HG03025 (cell line): Measurements from ENCODE around the gene SMIM24.
"Not testable (repeated sequence)": the region's sequence is repeated elsewhere in the genome, so short reads cannot be mapped to it uniquely, and the experiment has no call there.

Experiments
- ATAC-seq: cut with Tn5 transposase; IDR thresholded peaks from one replicate; pipeline ENCODE4 v1.9.1; 2021; ENCODE audit warnings: mild to moderate bottlenecking, moderate library complexity; ENCODE audit not compliant: unreplicated experiment, low FRiP score

The SMIM24 gene

DNA sequence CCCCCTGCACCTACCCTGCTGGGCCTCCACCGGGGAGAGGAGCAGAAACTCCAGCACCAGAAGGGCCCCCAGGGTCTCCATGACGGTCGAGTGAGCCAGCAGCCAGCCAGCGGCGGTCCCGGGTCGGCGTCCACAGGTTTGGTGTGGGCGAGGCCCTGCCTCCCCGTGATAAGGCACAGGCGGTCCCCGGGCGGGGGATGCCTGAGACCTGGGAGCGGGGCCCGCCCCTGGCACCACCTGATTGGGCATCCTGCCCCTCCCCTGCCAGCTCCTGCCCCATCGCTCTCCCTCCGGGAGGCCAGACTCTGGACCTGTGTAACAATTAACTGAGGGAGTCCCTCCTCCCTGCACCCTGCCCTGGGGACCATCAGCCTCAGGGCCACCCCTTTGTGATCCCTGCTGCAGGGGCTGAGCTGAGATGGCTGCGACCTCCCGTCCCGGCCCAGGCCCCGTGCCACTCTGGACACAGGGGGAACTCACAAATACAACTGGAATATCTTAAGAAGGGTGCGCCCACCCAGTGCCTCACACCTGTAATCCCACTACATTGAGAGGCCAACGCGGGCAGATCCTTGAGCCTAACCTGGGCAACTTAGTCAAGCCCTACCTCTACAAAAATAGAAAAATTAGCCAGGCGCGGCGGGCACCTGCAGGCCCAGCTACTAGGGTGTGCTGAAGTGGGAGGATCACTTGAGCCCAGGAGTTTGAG lies at the start of gene SMIM24:
Gene SMIM24, minus strand, starts transcription at position 143 of the 709 bp plus-strand sequence. Its CDS starts 62 bp downstream, at position 81.
- ATAC-seq = no peak

DNA sequence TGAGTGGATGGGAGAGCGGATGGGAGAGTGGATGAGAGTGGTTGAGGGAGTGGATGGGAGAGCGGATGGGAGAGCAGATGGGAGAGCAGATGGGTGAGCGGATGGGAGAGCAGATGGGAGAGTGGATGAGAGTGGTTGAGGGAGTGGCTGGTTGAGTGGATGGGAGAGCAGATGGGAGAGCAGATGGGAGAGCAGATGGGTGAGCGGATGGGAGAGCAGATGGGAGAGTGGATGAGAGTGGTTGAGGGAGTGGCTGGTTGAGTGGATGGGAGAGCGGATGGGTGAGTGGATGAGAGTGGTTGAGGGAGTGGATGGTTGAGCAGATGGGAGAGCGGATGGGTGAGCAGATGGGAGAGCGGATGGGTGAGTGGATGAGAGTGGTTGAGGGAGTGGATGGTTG lies 49.0 kb upstream of the SMIM24 start:
- ATAC-seq = not testable (repeated sequence)

DNA sequence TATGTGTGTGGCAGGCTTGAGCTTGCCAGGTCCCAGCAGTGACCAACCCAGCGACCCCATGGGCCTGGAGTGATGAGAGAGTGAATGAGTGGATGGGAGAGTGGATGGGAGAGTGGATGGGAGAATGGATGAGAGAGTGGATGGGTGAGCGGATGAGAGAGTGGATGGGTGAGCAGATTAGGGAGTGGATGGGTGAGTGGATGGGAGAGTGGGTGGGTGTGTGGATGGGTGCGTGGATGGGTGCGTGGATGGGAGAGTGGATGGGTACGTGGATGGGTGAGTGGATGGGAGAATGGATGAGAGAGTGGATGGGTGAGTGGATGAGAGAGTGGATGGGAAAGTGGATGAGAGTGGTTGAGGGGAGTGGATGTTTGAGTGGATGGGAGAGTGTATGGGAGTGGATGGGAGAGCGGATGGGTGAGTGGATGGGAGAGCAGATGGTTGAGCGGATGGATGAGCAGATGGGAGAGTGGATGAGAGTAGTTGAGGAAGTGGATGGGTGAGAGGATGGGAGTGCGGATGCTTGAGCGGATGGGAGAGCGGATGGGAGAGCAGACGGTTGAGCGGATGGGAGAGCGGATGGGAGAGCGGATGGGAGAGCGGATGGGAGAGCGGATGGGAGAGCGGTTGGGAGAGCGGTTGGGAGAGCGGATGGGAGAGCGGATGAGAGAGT lies 48.4 kb upstream of the SMIM24 start:
- no peak for ATAC-seq

DNA sequence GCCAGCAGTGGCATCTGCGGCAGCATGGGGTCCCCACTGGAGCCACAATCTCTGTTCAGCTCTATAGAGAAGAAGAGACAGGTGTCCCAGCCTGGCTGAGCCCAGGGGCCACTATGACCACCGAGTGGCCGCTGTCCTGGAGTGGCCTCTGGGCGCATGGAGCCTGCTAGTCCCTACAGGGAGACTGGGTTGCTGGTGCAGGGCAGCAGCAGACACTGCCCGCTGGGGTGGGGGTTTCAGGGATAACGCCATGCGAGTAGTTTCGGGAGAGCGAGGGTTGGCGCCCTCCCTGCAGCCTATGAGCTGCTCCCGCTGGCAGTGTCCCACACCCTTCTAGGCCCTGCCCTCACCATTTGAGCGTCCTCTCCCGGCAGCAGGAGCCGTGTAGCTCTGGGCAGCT lies 47.8 kb upstream of the SMIM24 start:
- no peak for ATAC-seq

DNA sequence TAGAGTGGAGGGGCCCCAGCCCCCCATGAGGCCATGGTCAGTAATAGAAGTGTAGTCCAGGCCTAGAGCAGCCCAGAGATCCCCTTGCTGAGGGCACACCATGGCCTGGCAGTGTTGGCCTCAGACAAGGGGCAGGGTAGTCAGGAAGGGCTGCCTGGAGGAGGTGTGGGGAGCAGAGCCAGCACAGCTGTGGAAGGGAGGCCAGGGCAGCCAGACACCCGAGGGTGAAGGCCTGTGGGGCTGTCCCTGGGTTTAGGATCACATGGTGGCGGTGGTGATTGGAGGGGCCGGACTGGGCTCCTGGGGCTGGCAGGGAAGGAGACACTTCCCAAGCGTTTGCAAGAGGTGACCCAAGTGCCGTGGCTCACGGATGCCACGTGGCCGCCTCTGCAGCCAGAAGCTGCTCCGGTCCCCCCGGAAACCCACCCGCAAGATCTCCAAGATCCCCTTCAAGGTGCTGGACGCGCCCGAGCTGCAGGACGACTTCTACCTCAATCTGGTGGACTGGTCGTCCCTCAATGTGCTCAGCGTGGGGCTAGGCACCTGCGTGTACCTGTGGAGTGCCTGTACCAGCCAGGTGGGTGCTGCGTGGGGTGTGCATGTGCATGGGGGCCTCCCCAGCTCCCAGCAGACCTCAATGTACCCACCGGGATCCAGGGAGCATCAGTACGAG lies 47.0 kb upstream of the SMIM24 start:
- no peak for ATAC-seq

DNA sequence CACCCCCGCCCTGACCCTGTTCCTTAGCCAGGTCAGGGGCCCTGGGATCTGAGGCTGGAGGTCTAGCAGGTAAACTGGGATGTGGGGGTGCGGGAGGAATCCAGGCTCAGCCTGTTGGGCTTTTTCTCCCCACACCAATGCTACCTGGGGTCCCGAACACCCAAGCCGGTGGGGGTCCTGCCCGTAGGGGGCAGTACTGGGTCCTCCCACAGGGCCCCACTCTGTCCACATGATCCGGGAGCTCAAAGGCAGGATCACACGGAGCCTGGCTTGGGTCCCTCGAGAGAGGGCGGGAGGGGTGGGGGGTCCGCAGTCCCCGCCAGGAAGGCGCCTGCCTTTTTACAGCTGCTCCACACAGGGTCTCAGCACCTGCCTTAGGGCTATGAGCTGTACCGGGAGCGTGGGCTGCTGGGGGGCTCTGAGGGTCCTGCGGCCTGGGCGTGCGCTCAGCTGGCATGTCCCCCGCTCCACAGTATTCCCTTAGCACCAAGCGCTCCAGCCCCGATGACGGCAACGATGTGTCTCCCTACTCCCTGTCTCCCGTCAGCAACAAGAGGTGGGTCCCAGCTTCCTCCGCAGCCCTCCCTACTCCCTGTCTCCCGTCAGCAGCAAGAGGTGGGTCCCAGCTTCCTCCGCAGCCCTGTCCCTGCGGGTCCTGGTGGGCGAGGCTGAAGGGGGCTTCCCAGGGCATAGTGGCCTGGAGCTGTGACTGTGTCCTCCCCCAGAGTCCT lies 46.3 kb upstream of the SMIM24 start:
- no peak for ATAC-seq

DNA sequence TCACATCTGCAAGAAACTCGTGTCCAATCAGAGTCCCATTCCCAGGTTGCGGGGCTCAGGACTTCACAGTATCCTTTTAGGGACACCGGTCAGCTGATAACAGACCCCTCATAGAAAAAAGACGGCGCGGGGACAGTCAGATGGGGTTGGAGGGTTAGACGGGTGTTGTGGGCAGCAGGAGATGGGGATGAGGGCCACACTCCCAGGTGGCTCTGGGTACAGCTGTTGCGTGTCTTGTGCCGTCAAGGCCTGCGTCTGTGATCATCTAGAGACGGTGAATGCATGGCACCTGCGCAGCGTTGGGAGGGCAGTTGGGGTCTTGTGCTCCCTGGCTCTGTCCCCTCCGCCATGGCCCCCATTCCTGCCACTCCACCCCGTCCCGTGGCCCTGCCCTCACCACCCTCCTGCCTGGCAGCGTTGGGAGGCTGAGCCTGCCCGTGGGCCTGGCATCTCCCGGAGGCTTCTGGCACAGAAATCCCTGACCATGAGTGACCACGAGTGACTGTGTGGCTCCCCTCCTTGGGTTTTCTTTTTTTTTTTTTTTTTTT lies 44.7 kb upstream of the SMIM24 start:
- no peak for ATAC-seq

DNA sequence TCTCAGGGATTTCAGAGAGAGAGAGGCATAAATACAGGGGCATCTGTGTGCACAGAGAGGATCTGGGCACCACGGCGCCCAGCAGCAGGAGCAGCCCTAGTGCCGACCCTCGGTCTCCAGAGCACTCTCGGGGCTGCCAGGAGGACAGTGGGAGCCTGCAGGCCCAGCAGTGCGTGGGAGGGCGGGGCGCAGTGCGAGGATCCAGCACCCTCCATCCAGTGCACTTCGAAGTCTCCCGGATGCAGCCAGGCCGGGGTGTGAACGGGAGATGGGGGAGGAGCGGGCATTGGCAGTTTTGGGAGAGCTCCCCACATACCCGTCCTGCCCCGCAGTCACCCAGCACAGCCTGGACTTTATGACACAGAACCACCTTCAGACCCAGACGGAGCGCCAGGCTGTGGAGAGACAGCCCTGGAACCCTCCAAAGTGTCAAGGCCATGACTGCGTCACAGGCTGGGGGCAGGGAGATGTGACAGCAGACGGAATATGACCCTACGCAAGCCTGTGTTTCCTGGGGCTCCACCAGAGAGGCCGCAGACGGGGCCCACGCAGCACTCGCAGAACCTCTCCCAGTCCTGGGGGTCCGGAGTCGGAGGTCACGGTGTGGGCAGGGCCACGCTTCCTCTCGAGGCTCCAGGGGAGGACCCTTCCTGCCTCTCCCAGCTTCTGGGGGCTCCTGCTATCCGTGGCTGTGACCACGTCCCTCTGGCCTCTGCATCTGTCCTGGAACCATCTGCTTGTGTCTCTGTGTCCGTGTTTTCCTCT lies 43.9 kb upstream of the SMIM24 start:
- no peak for ATAC-seq

DNA sequence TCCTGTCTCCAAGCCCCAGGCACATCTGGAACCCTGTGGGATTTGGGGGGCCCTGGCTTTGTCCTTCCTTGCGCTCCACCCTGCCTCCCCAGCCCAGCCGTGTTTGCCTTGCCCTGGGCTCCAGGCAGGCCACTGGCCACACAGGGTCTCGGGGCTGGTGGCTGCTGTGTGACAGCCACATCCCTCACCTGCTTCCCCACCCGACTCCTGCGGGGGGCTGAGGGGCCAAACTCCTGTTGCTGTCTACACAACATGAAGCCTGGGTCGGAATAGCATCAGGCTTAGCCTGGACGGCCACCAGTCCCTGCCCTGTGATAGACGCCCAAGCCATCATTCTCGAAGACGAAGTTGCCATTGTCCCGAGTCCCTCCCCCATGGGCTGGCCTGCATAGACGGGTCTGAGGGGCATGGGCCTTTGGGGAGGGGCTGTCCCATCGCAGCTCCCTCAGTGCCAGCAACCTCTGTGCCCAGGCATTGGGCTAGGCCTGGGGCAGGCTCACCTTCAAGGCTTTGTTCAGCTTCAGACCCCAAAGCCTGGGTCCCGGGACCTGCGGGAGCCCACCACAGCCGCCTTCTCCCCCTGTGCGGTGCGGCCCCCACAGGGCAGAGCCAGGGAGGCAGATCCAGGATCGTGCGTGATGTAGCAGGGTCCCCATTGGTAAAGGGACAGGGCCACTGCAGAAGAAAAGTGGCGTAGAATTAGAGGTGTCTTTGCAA lies 43.2 kb upstream of the SMIM24 start:
- no peak for ATAC-seq

DNA sequence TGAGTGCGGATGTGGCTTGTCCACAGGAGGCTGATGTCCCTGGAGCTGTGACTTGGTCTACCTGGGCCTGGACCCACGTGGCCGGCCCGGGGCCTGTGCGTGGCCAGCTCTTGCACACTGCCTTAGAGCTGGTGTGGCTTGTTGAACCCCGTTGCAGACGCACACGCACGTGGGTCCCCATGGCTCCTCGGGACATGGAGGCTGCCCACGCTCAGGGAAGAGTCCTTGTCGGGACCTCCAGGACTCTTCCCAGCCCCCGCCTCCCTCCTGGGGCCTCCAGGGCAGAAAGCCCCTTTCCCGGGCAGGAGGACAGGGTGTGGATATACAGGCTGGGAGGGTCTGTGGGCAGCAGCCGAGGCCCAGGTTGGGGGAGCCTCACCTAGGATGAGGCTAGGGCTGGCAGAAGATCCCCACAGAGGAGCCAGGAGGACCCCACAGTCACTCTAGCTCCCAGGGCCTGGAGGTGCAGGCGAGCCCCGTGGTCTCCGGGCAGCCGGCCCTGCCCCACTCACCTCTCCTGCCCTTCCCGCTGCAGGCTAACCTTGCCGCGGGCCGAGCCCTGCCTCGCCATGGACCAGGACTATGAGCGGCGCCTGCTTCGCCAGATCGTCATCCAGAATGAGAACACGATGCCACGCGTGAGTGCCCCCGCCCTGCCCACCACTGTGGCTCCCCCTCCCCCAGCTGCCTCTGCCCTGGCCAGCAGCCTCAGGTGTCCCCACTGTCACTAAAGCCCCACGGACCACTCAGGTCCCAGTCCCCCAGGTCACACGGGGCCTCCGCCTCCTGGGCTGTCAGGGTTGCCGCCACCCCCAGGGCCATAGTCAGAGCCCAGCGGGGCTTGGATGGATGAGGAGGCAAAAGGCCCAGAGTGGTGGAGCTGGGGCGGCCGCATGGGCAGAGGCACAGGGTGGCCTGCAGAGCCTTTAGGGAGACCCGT lies 42.4 kb upstream of the SMIM24 start:
- no peak for ATAC-seq

DNA sequence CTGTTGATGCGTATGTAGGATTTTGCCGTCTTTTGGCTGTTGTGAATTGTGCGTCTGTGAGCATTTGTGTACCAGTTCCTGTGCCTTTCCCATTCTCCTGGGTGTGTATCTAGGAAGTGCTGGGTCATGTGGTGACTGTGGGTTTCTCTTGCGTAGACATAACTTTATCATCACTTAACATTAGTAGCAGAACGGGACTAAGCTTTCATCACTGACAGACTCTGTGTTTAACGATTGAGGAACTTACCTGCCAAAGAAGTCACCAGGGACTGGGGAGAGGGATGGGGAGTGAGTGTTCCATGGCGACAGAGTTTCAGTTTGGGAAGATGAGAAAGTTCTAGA lies 40.8 kb upstream of the SMIM24 start:
- ATAC-seq = no peak

DNA sequence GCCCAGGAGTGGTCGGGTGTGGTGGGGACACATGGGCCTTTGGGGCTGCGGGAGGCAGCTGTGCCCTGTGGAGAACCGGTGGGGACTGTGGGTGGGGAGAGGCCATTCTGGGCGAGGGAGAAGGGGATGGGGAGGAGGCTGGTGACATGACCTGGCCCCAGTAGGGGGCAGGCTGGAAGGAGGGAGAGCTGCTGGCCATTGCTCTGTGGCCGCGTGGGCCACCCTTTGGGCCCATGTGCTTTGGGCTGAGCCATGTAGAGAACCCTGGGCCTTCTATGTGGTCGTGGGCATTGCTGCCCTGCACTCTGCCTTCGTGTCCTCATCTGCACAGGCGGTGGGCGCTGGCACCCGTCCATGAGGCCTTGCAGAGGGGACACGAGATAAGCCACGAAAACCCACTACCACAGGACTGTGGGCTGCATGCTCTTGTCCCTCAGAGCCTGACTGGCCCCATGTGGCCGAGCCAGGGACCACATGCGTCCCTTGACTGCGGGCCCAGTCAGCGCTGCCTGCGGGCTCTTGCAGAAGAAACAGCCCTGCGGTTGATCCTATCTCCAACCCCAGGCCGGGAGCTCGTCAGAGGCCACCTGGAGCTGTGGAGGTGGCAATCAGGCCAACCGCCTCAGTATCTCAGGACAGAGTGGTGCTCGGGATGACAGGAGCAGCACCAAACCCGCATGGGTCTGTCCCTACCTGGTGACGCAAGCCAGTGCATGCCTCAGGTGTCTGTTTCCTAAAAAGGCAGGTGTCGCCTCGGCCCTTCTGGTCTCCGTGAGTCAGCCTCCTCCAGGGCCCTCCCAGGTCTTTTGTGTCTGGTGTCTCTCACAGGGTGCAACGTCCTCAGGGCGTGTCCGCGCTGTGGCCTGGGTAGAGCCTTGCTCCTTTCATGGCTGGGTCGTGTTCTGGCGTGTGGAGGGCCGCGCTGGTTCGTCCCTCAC lies 40.1 kb upstream of the SMIM24 start:
- ATAC-seq = no peak

DNA sequence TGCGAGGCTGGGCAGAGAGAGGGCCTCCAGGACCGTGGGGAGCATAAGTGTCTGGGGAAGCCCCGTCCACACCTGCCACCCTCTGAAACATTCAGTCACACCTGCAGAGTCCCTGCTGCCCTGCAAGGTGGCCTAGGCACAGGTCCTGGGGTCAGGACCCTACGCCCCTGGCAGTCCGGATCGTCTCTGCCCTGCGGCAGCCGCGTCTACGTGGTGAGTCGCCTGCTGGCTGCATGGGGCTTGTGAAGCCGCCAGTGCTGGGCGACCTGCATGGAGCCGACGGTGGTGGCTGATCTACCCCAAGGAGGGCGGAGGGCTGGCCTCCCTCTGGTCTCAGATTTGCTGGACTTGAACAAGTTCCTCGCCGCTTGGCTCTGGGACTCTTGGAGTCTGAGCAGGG lies 38.8 kb upstream of the SMIM24 start:
- no peak for ATAC-seq

DNA sequence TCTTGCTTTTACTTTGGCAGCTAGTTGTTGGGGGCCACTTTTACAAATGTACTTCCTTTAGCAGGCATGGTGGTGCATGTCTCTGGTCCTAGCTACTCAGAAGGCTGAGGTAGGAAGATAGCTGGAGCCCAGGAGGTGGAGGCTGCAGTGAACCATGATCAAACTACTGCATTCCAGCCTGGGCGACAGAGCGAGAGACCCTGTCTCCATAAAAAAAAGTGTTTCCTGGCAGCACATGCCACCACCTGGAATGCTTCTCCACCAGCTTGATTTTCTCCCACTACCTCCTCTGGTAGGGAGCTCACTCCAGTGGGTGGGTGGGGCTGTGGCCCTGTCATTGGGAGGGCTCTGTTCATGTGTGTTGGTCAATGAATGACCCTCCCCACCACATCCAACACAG lies 38.3 kb upstream of the SMIM24 start:
- ATAC-seq = no peak

DNA sequence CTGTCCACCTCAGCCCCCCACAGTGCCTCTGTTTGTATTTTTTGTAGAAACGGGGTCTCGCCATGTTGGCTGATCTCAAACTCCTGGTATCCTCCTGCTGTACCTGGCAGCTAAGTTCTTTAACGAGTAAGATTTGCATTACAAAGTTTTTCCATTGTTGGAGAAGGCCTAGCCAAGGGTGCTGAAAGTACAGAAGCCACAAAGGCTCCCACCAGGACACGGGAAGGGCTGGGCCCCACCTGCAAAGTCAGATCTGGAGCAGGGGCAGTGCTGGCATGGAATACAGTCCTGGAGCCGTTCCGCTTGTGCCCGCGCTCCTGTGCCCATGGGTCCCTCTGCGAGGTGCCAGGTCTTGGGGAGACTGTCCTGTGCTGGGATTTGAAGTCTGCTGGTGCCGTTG lies 37.9 kb upstream of the SMIM24 start:
- no peak for ATAC-seq

DNA sequence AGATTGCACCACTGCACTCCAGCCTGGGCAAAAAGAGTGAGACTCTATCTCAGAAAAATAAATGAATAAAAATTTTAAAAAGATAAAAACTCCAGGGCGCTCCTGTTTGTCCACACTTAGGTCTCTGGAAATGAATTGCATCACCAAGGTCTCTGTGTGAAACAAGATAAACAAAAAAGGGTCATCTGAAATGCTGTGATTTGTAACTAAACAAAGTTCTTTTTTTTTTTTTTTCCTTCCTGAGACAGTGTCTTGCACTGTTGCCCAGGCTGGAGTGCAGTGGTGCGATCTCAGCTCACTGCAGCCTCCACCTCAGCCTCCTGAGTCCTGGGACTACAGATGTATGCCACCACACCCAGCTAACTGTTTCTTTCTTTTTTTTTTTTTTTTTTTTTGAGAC lies 37.3 kb upstream of the SMIM24 start:
- no peak for ATAC-seq

DNA sequence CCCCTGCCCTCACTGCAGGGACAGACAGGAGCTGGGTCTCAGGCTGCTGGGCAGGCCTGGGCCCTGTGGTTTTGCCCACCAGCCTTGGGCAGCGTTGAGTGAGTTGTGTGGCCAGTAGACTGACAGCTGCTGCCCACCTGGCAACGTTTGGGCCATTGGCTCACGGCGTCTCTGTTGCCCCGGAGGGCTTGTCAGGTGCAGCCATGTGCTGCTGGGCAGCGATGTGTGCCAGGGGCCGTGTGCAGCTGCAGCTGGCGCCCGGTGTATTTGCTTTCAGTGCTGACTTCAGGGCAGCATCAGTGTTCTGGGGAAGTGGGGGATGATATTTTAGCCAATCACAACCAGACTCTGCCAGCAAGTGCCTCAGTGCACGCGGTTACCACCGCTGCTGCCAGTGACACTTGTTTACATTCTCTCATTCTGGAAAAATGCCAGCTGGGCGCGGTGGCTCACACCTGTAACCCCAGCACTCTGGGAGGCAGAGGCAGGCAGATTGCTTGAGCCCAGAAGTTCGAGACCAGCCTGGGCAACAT lies 36.4 kb upstream of the SMIM24 start:
- no peak for ATAC-seq
